ENCODE results near the gene DDIT3. TPM values are rescaled to one million over a fixed set of nuclear protein-coding genes. Genes with fewer than 3 reads are reported as not detected.

Gene DDIT3
- total and polyA plus RNA-seq, 2 of the 4 experiments (the other 2 are of a cell fraction): 19.4 to 54.4 TPM

- Histone ChIP-seq H4K91ac (ENCODE audit: insufficient read depth, low read depth, low read length) (no peak overlapping the region), H3K23ac (ENCODE audit: low read depth, low read length) (no peak overlapping the region), H2BK5ac (ENCODE audit: low read depth, low read length, poor library complexity, severe bottlenecking) (no peak overlapping the region), H3K9ac (ENCODE audit: low read depth, low read length) (no peak overlapping the region), H3K9me1 (ENCODE audit: insufficient read depth, low read length) (peaks cover 8% of the 10 kb centered on the region; the same call in 1 of the 2 replicates), H3K4me2 (ENCODE audit: low read depth, low read length) (no peak overlapping the region), H3K27me3 (ENCODE audit: control insufficient read depth, insufficient read depth, low read length) (no peaks in the 10 kb centered on the region), H4K5ac (ENCODE audit: low read depth, low read length) (no peak overlapping the region), H2AFZ (replicated peaks; ENCODE audit: low read length, poor library complexity) (no peak overlapping the region), H3K36me3 (ENCODE audit: control insufficient read depth, insufficient read depth, low read length) (peaks cover 65% of the 10 kb centered on the region), H3K4me1 (ENCODE audit: control insufficient read depth, insufficient read depth, low read length) (peaks cover under 1% of the 10 kb centered on the region; the same call in 1 of the 2 replicates), H4K20me1 (ENCODE audit: insufficient read depth, low read length) (peaks cover 9% of the 10 kb centered on the region; the same call in 1 of the 2 replicates), H3K27ac (ENCODE audit: insufficient read depth, low read length) (no peak overlapping the region), H2AK5ac (ENCODE audit: low read depth, low read length) (no peak overlapping the region), H4K8ac (ENCODE audit: low read depth in 2 of 2, low read length in 2 of 2) (no peak overlapping the region), H3K4ac (ENCODE audit: low read depth, low read length) (no peak overlapping the region), H3K56ac (ENCODE audit: extremely low read depth, insufficient read depth, low read length) (no peak overlapping the region), H3K14ac (replicated peaks; ENCODE audit: low read depth, low read length) (no peak overlapping the region), H2BK15ac (ENCODE audit: low read depth, low read length) (no peak overlapping the region), H2BK20ac (ENCODE audit: low read depth, low read length) (no peak overlapping the region), H2AK9ac (replicated peaks; ENCODE audit: low read depth, low read length, poor library complexity) (no peak overlapping the region), H3K4me3 (ENCODE audit: insufficient read depth, low read depth, low read length) (no peak overlapping the region), H2BK120ac (ENCODE audit: low read depth, low read length) (no peak overlapping the region), H3K9me3 (ENCODE audit: control insufficient read depth, insufficient read depth, low read length) (no peaks in the 10 kb centered on the region), H3K18ac (ENCODE audit: low read depth, low read length) (no peak overlapping the region), H3K79me1 (ENCODE audit: low read depth in 1 of 2, low read length in 2 of 2) (peaks cover 27 to 55% of the 10 kb centered on the region in 2 experiments)
- dilution Hi-C loops (cut with HindIII; ENCODE audit: low sequenced_read_pairs, unreplicated experiment): no loop called here
- DNase-seq (no peak), ATAC-seq (ENCODE audit: low read depth) (no peak)
- in situ Hi-C loops (cut with MboI; ENCODE audit: low sequenced_read_pairs): no loop called here
- BruUV-seq (replicated peaks): no TSS peak
- WGBS, 2 experiments (ENCODE audit: extremely low coverage in 2 of 2, insufficient read length in 1 of 2): 33% methylated on average over 1 of the region's 6 CpGs; no CpG with 5 or more reads in 1 of the 2 experiments
- ChIA-PET POLR2A (ENCODE audit: unreplicated experiment) (interaction anchor here (0.5 kb wide), 1 partner anchor 13 kb away, joined by 7 read pairs; no protein-coding TSS in a partner anchor), CTCF (no interaction called here)
- intact Hi-C loops (cut with micrococcal nuclease): no loop called here
- no peak for TF ChIP-seq POLR2A (IDR thresholded peaks at IDR 0.05; ENCODE audit: low read depth, low read length)
- TF ChIP-seq BHLHE40 (IDR thresholded peaks at IDR 0.05; ENCODE audit: low read depth, low read length): no peak
- no peak for TF ChIP-seq NFE2L2 (IDR thresholded peaks at IDR 0.05; ENCODE audit: low read depth, low read length)
- TF ChIP-seq MAZ (IDR thresholded peaks at IDR 0.05; ENCODE audit: borderline replicate concordance, low read depth, low read length): no peak
Measured at GRCh38 chr12:57535764-57536596, 15.7 kb upstream of the DDIT3 start.

Measured in IMR-90 (cell line).